GM06990 (cell line): ENCODE results near the gene STOX1.
"Not testable (repeated sequence)": the region's sequence is repeated elsewhere in the genome, so short reads cannot be mapped to it uniquely, and the experiment has no call there.

Experiments
- DNase-seq: peaks from one replicate; pipeline ENCODE4 v3.0.0-alpha.2; 2011; ENCODE audit not compliant: insufficient read length; ENCODE audit errors: extremely low read depth
- H3K27me3 ChIP-seq: replicated peaks from 2 replicates; pipeline ENCODE4 v1.6.0; 2011; ENCODE audit warnings: low read length; ENCODE audit not compliant: control insufficient read depth, insufficient read depth
- H3K36me3 ChIP-seq: 2 replicates; pipeline ENCODE4 v1.5.1; 2011; ENCODE audit warnings: low read length; ENCODE audit not compliant: control insufficient read depth, insufficient read depth
- H3K4me3 ChIP-seq: replicated peaks from 2 replicates; pipeline ENCODE4 v1.5.1; 2011; ENCODE audit warnings: low read depth, mild to moderate bottlenecking, control low read depth, low read length
- TF ChIP-seq, protein P1 (sequence below): IDR thresholded peaks from 2 replicates; pipeline ENCODE4 v1.5.1; 2011; ENCODE audit warnings: low read length, control low read depth, mild to moderate bottlenecking, inconsistent platforms; ENCODE audit not compliant: insufficient read depth, poor library complexity, severe bottlenecking

The STOX1 gene

DNA sequence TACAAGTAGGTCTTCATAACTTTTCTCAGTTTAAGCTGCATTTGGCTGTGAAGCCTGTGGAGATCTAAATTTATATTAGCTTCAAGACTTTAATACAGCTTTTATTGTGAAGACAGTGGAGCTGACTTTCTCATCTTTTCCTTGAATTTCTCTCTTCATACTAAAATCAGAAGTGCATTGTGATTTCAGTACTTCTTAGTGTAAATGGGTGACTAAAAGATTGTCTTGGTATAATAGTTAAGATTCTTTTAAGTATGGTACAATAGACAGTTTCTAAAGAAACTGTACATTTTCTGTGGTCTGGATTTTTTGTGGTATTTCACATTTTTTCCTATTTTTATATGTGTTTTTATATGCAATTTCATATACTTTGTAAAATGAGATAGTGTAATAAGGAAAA, 107.7 kb downstream of the STOX1 start:
- Histone ChIP-seq H3K27me3 (no peaks in the 10 kb centered on the region), H3K36me3 (peaks cover 3% of the 10 kb centered on the region), H3K4me3 (no peak overlapping the region)
- TF ChIP-seq, protein P1, sequence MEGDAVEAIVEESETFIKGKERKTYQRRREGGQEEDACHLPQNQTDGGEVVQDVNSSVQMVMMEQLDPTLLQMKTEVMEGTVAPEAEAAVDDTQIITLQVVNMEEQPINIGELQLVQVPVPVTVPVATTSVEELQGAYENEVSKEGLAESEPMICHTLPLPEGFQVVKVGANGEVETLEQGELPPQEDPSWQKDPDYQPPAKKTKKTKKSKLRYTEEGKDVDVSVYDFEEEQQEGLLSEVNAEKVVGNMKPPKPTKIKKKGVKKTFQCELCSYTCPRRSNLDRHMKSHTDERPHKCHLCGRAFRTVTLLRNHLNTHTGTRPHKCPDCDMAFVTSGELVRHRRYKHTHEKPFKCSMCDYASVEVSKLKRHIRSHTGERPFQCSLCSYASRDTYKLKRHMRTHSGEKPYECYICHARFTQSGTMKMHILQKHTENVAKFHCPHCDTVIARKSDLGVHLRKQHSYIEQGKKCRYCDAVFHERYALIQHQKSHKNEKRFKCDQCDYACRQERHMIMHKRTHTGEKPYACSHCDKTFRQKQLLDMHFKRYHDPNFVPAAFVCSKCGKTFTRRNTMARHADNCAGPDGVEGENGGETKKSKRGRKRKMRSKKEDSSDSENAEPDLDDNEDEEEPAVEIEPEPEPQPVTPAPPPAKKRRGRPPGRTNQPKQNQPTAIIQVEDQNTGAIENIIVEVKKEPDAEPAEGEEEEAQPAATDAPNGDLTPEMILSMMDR, result no peak
- no peak for DNase-seq

DNA sequence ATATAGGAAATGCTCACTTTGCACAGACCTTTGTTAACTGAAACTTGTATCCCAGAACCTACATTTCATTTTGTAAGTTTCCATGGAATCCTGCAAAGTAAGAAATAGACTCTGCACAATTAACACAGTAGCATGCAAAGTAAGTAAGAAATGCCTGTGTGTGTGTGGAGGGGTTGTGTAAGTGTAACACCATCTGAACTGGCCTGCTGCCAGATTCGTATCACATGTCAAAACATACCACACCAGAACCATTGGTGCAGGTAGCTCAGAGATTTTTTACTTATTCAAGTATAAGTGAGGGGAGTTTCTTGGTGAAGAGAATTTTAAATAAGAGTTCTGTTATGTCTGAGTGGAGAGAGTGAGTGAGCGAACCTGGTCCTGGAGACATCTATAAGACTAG, 110.8 kb downstream of the STOX1 start:
- Histone ChIP-seq H3K36me3 (no peaks in the 10 kb centered on the region; the same call in none of the 2 replicates), H3K4me3 (no peak overlapping the region), H3K27me3 (no peaks in the 10 kb centered on the region)
- no peak for DNase-seq
- TF ChIP-seq, protein P1, result no peak

DNA sequence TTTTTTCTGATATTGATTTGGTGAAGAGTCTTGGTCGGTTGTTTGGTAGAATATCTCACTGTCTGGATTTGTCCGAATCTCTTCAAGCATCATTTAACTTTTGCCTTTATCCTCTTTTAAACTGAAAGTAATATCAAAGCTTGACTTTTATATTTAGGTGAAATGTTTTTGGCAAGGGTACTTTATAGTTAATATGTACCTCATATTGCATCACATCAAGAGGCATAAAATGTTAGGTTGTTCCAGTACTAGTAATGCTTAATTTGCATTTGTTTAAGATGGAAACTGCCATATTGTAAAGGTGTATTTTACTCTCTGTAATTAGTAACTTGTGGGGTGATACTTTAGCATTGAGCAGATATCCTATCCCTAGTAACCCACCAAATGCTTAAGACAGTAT, 111.6 kb downstream of the STOX1 start:
- TF ChIP-seq, protein P1, result no peak
- H3K27me3 ChIP-seq, result no peaks in the 10 kb centered on the region
- H3K36me3 ChIP-seq, result no peaks in the 10 kb centered on the region; the same call in none of the 2 replicates
- no peak for DNase-seq
- H3K4me3 ChIP-seq, result no peak overlapping the region

DNA sequence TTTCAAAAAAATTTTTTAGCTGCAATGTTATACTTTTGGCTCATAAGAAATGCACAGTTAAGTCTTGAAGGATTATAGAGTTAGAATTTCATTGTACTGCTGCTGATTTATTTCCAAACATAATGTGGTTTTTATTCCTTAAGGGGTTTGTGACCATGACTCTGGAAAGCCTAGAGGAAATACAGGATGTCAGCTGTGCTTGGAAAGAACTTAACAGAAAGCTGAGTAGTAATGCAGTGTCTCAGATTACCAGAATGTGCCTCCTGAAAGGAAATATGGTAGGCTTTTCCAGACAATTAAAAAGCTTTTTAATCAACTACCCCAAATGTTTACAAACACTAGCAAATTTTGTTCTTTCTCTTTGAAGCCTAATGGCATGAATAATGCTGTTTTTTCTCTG, 113.6 kb downstream of the STOX1 start:
- DNase-seq, H3K36me3 ChIP-seq, H3K4me3 ChIP-seq, H3K27me3 ChIP-seq: not testable (repeated sequence)
